ENCODE measurements around the gene CPA5. TPM values are rescaled to one million over a fixed set of nuclear protein-coding genes. Genes with fewer than 3 reads are reported as not detected.
A peak's percentile ranks its signal among the peaks of the same experiment; 100 is the strongest.

The CPA5 gene
- total RNA-seq, 1 experiment from 2014 or later, result not detected

- intact Hi-C loops (cut with micrococcal nuclease), result no loop called here
- CTCF ChIA-PET, result no interaction called here
- no peak overlapping the region for H3K9ac ChIP-seq (ENCODE audit: low read length)
Observed at GRCh38 chr7:130415006-130415405, 70.4 kb downstream of the CPA5 start.

GRCh38 chr7:130417213-130417612, 72.6 kb downstream of the CPA5 start:
- no peak overlapping the region for H3K27ac ChIP-seq (ENCODE audit: low read length)
- ATAC-seq (no peak), DNase-seq (no peak)
- H3K9me3 ChIP-seq (ENCODE audit: low read length), result no peaks in the 10 kb centered on the region
- no peak overlapping the region for H3K4me2 ChIP-seq (ENCODE audit: low read length)
- no peaks in the 10 kb centered on the region for H3K79me2 ChIP-seq (ENCODE audit: low read length)
- H3F3A ChIP-seq (ENCODE audit: low read length, unreplicated experiment), result no peaks in the 10 kb centered on the region
- no peak overlapping the region for H2AFZ ChIP-seq (ENCODE audit: low read length)
- H3K9me2 ChIP-seq (replicated peaks; ENCODE audit: low read length), result no peaks in the 10 kb centered on the region
- intact Hi-C loops (cut with micrococcal nuclease), result no loop called here
- H3K9ac ChIP-seq (ENCODE audit: low read length), result no peak overlapping the region
- CTCF ChIA-PET, result no interaction called here
- no peak overlapping the region for H3K4me3 ChIP-seq (ENCODE audit: low read length)
- no peaks in the 10 kb centered on the region for H4K20me1 ChIP-seq (ENCODE audit: low read length)
- TF ChIP-seq EZH2phosphoT487 (IDR thresholded peaks at IDR 0.05; ENCODE audit: borderline replicate concordance, low read length) (no peak), EZH2 (IDR thresholded peaks at IDR 0.05; ENCODE audit: low read length, unreplicated experiment) (no peak), CTCF (conservative IDR thresholded peaks at IDR 0.05; ENCODE audit: low read depth, low read length) (no peak)
- no peaks in the 10 kb centered on the region for H3K36me3 ChIP-seq (ENCODE audit: low read depth, low read length)
- POLR2A ChIA-PET (ENCODE audit: unreplicated experiment), result no interaction called here
- peaks cover 33% of the 10 kb centered on the region for H3K4me1 ChIP-seq (ENCODE audit: insufficient read depth, low read length)
- no TSS peak for BruUV-seq (replicated peaks)
- H3K27me3 ChIP-seq (ENCODE audit: low read length), result no peaks in the 10 kb centered on the region

More at GRCh38 chr7:130415006-130415405, 70.4 kb downstream of the CPA5 start:
- POLR2A ChIA-PET (ENCODE audit: unreplicated experiment), result no interaction called here
- H3K27me3 ChIP-seq (ENCODE audit: low read length), result no peaks in the 10 kb centered on the region
- H3K4me3 ChIP-seq (ENCODE audit: low read length), result no peak overlapping the region
- H3K4me1 ChIP-seq (ENCODE audit: insufficient read depth, low read length), result peaks cover 19% of the 10 kb centered on the region
- no peaks in the 10 kb centered on the region for H3K36me3 ChIP-seq (ENCODE audit: low read depth, low read length)
- H3K9me3 ChIP-seq (ENCODE audit: low read length), result no peaks in the 10 kb centered on the region
- H3K79me2 ChIP-seq (ENCODE audit: low read length), result no peaks in the 10 kb centered on the region
- no peaks in the 10 kb centered on the region for H3K9me2 ChIP-seq (replicated peaks; ENCODE audit: low read length)
- ATAC-seq (no peak), DNase-seq (no peak)
- no peak overlapping the region for H2AFZ ChIP-seq (ENCODE audit: low read length)
- no peak overlapping the region for H3K4me2 ChIP-seq (ENCODE audit: low read length)
- no TSS peak for BruUV-seq (replicated peaks)
- H4K20me1 ChIP-seq (ENCODE audit: low read length), result no peaks in the 10 kb centered on the region
- no peaks in the 10 kb centered on the region for H3F3A ChIP-seq (ENCODE audit: low read length, unreplicated experiment)
- TF ChIP-seq EZH2 (IDR thresholded peaks at IDR 0.05; ENCODE audit: low read length, unreplicated experiment) (no peak), EZH2phosphoT487 (IDR thresholded peaks at IDR 0.05; ENCODE audit: borderline replicate concordance, low read length) (no peak), CTCF (conservative IDR thresholded peaks at IDR 0.05; ENCODE audit: low read depth, low read length) (no peak)
- H3K27ac ChIP-seq (ENCODE audit: low read length), result no peak overlapping the region

DNA sequence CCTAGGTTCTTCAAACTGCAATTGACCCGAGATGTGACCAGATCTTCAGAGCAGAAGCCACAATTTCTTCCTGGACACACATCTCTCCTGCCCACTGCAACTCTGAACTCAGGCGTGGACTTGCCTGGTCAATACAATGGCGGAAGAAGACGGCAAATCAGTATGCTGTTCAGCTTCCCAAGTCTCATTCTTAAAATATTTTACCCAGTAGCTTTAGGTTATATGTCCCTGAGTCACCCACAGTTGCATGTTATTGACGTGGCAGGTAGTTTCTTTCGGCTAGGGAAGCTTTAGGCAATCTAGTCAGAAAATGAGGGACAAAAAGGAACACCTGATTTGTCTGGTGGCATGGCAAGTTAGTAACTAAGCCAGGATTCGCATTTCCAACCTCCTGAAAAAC, 73.7 kb downstream of the CPA5 start:
- no peaks in the 10 kb centered on the region for H3K27me3 ChIP-seq (ENCODE audit: low read length)
- ChIA-PET CTCF (no interaction called here), POLR2A (ENCODE audit: unreplicated experiment) (no interaction called here)
- H3F3A ChIP-seq (ENCODE audit: low read length, unreplicated experiment), result no peaks in the 10 kb centered on the region
- no peak overlapping the region for H3K4me3 ChIP-seq (ENCODE audit: low read length)
- H3K4me1 ChIP-seq (ENCODE audit: insufficient read depth, low read length), result peaks cover 33% of the 10 kb centered on the region
- intact Hi-C loops (cut with micrococcal nuclease), result no loop called here
- no TSS peak for BruUV-seq (replicated peaks)
- no peak overlapping the region for H3K9ac ChIP-seq (ENCODE audit: low read length)
- peak; percentile 12 for DNase-seq
- TF ChIP-seq EZH2phosphoT487 (IDR thresholded peaks at IDR 0.05; ENCODE audit: borderline replicate concordance, low read length), result no peak
- no peak for TF ChIP-seq CTCF (conservative IDR thresholded peaks at IDR 0.05; ENCODE audit: low read depth, low read length)
- TF ChIP-seq EZH2 (IDR thresholded peaks at IDR 0.05; ENCODE audit: low read length, unreplicated experiment), result no peak
- H3K36me3 ChIP-seq (ENCODE audit: low read depth, low read length), result no peaks in the 10 kb centered on the region
- no peak overlapping the region for H3K27ac ChIP-seq (ENCODE audit: low read length)
- ATAC-seq, result no peak
- H3K79me2 ChIP-seq (ENCODE audit: low read length), result no peaks in the 10 kb centered on the region
- H3K9me2 ChIP-seq (replicated peaks; ENCODE audit: low read length), result no peaks in the 10 kb centered on the region
- H4K20me1 ChIP-seq (ENCODE audit: low read length), result no peaks in the 10 kb centered on the region
- H2AFZ ChIP-seq (ENCODE audit: low read length), result no peak overlapping the region
- H3K9me3 ChIP-seq (ENCODE audit: low read length), result no peaks in the 10 kb centered on the region
- H3K4me2 ChIP-seq (ENCODE audit: low read length), result no peak overlapping the region

Other genes with a start within 250 kb of the CPA5 start
- gene TMEM209, start 139.4 kb upstream of the CPA5 start, total RNA-seq (2014; rRNA removed), result 17.7 and 23.2 TPM in 2 replicates
- not detected in 2 replicates for gene SSMEM1, start 137.0 kb upstream of the CPA5 start, total RNA-seq (2014; rRNA removed)
- not detected in 2 replicates for gene CPA2, start 78.0 kb upstream of the CPA5 start, total RNA-seq (2014; rRNA removed)
- gene CPA4, start 51.7 kb upstream of the CPA5 start, total RNA-seq (2014; rRNA removed), result 10.1 and 22.1 TPM in 2 replicates
- gene CPA1, start 35.7 kb downstream of the CPA5 start, total RNA-seq (2014; rRNA removed), result not detected in 2 replicates
- 10.4 and 10.7 TPM in 2 replicates for gene CEP41, start 96.2 kb downstream of the CPA5 start, total RNA-seq (2014; rRNA removed)
- gene MEST, start 147.3 kb downstream of the CPA5 start, total RNA-seq (2014; rRNA removed), result 21.1 and 25.2 TPM in 2 replicates